IMR-90 (cell line): Measurements from ENCODE around the gene CACNA2D3.

Source experiments
- BHLHE40 ChIP-seq: fragments of 150-350 bp; IDR thresholded peaks from 2 replicates; pipeline ENCODE4 v1.6.1; 2016; ENCODE audit warnings: mild to moderate bottlenecking, low read depth, low read length
- CEBPB ChIP-seq: IDR thresholded peaks from 2 replicates; pipeline ENCODE4 v1.6.1; 2012; ENCODE audit warnings: low read depth, low read length, improper control_type of control experiment
- FOS ChIP-seq: fragments of 150-350 bp; IDR thresholded peaks from 2 replicates; pipeline ENCODE4 v1.6.1; 2016; ENCODE audit warnings: low read depth, low read length
- MXI1 ChIP-seq: IDR thresholded peaks from 2 replicates; pipeline ENCODE4 v1.6.1; 2012; ENCODE audit warnings: low read depth, mild to moderate bottlenecking, low read length, moderate library complexity, borderline replicate concordance
- NFE2L2 ChIP-seq: fragments of 150-350 bp; IDR thresholded peaks from 2 replicates; pipeline ENCODE4 v1.6.1; 2016; ENCODE audit warnings: low read depth, mild to moderate bottlenecking, low read length
- POLR2A ChIP-seq: IDR thresholded peaks from 2 replicates; pipeline ENCODE4 v1.6.1; 2012; ENCODE audit warnings: mild to moderate bottlenecking, low read depth, low read length
- RAD21 ChIP-seq: IDR thresholded peaks from 2 replicates; pipeline ENCODE4 v1.6.1; 2012; ENCODE audit warnings: low read length, improper control_type of control experiment
- RCOR1 ChIP-seq: IDR thresholded peaks from 2 replicates; pipeline ENCODE4 v1.6.1; 2012; ENCODE audit warnings: mild to moderate bottlenecking, low read length, improper control_type of control experiment; ENCODE audit not compliant: insufficient replicate concordance
- RFX5 ChIP-seq: IDR thresholded peaks from 2 replicates; pipeline ENCODE4 v1.8.0; 2012; ENCODE audit warnings: low read depth, mild to moderate bottlenecking, low read length, moderate library complexity
- SMC3 ChIP-seq: fragments of 150-350 bp; IDR thresholded peaks from 2 replicates; pipeline ENCODE4 v1.6.1; 2016; ENCODE audit warnings: low read depth, mild to moderate bottlenecking, antibody characterized with exemption, low read length, moderate library complexity
- TF ChIP-seq, protein P1 (sequence below): conservative IDR thresholded peaks from 2 replicates; pipeline ENCODE4 v1.5.1; 2012; ENCODE audit warnings: mild to moderate bottlenecking, low read depth, low read length, improper control_type of control experiment
- TF ChIP-seq, protein P2 (sequence below): fragments of 150-350 bp; IDR thresholded peaks from 2 replicates; pipeline ENCODE4 v1.6.1; 2016; ENCODE audit warnings: low read depth, mild to moderate bottlenecking, low read length, moderate library complexity, borderline replicate concordance
- TF ChIP-seq, protein P3 (sequence below): fragments of 150-350 bp; IDR thresholded peaks from 2 replicates; pipeline ENCODE4 v1.6.1; 2017; ENCODE audit warnings: mild to moderate bottlenecking, antibody characterized with exemption, low read length, low read depth

DNA sequence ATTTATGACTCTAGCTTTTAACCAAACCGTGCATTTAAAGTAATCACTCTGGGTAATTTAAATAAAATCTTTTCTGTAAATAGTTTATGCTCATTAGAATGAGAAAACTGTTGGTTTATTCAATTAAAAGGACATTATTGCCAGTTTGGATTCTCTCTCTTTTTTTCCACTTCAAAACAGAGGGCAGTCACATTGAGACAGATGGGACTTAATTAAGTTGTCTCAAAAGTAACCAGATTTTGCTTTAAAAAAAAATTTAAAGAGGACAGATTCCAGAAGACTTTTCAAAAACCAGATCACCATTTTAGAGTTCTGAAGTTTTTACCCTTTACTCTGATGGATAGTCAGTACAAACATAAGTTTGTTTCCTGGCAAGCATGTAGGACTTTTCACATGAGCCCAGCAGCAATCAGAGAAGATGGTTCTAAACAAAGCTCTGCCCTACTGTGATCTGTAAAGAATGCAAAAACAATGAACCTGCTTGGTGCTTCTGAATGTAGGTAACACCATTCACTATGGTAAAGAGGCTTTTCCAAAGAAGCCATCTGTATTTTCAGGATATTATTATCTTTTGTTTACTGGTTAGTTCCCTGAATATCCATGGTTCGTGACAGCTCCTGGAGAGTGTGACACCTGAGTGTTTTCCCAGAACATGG, 669.3 kb downstream of the CACNA2D3 start:
- no peak for TF ChIP-seq MXI1
- TF ChIP-seq, protein P1, sequence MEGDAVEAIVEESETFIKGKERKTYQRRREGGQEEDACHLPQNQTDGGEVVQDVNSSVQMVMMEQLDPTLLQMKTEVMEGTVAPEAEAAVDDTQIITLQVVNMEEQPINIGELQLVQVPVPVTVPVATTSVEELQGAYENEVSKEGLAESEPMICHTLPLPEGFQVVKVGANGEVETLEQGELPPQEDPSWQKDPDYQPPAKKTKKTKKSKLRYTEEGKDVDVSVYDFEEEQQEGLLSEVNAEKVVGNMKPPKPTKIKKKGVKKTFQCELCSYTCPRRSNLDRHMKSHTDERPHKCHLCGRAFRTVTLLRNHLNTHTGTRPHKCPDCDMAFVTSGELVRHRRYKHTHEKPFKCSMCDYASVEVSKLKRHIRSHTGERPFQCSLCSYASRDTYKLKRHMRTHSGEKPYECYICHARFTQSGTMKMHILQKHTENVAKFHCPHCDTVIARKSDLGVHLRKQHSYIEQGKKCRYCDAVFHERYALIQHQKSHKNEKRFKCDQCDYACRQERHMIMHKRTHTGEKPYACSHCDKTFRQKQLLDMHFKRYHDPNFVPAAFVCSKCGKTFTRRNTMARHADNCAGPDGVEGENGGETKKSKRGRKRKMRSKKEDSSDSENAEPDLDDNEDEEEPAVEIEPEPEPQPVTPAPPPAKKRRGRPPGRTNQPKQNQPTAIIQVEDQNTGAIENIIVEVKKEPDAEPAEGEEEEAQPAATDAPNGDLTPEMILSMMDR, result no peak
- TF ChIP-seq POLR2A, result no peak
- TF ChIP-seq, protein P2, sequence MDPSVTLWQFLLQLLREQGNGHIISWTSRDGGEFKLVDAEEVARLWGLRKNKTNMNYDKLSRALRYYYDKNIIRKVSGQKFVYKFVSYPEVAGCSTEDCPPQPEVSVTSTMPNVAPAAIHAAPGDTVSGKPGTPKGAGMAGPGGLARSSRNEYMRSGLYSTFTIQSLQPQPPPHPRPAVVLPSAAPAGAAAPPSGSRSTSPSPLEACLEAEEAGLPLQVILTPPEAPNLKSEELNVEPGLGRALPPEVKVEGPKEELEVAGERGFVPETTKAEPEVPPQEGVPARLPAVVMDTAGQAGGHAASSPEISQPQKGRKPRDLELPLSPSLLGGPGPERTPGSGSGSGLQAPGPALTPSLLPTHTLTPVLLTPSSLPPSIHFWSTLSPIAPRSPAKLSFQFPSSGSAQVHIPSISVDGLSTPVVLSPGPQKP, result no peak
- TF ChIP-seq RCOR1, result no peak
- no peak for TF ChIP-seq SMC3
- no peak for TF ChIP-seq CEBPB
- no peak for TF ChIP-seq RAD21
- TF ChIP-seq FOS, result no peak
- no peak for TF ChIP-seq RFX5
- TF ChIP-seq NFE2L2, result no peak
- TF ChIP-seq BHLHE40, result no peak
- TF ChIP-seq, protein P3, sequence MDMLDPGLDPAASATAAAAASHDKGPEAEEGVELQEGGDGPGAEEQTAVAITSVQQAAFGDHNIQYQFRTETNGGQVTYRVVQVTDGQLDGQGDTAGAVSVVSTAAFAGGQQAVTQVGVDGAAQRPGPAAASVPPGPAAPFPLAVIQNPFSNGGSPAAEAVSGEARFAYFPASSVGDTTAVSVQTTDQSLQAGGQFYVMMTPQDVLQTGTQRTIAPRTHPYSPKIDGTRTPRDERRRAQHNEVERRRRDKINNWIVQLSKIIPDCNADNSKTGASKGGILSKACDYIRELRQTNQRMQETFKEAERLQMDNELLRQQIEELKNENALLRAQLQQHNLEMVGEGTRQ, result no peak
